H9 (cell line): ENCODE measurements around the gene PLXNA2. TPM values are rescaled to one million over a fixed set of nuclear protein-coding genes. Genes with fewer than 3 reads are reported as not detected.

Source experiments
- DNase-seq: peaks from one replicate; pipeline ENCODE4 v3.0.0-alpha.2; 2017
- H2AFZ ChIP-seq: one replicate; pipeline ENCODE4 v1.6.1; 2013; ENCODE audit warnings: mild to moderate bottlenecking, low read length, control low read depth, moderate library complexity
- H2AK5ac ChIP-seq: 2 replicates; pipeline ENCODE4 v1.6.1; 2013; ENCODE audit warnings: low read length, control low read depth, mixed read lengths; ENCODE audit not compliant: insufficient read length
- H2BK120ac ChIP-seq: one replicate; pipeline ENCODE4 v1.6.1; 2013; ENCODE audit warnings: low read depth, mild to moderate bottlenecking, low read length, control low read depth, inconsistent platforms; ENCODE audit not compliant: poor library complexity, severe bottlenecking
- H2BK12ac ChIP-seq: 2 replicates; pipeline ENCODE4 v1.6.1; 2013; ENCODE audit warnings: low read length, control low read depth, mixed read lengths, low read depth; ENCODE audit not compliant: insufficient read length
- H2BK15ac ChIP-seq: 2 replicates; pipeline ENCODE4 v1.6.1; 2013; ENCODE audit warnings: low read depth, low read length, control low read depth
- H2BK20ac ChIP-seq: one replicate; pipeline ENCODE4 v1.6.1; 2013; ENCODE audit warnings: low read depth, mild to moderate bottlenecking, low read length, control low read depth, inconsistent platforms; ENCODE audit not compliant: poor library complexity, severe bottlenecking
- H2BK5ac ChIP-seq: 2 replicates; pipeline ENCODE4 v1.6.1; 2013; ENCODE audit warnings: low read length, control low read depth, mixed read lengths; ENCODE audit not compliant: insufficient read length
- H3K14ac ChIP-seq: 2 replicates; pipeline ENCODE4 v1.6.1; 2013; ENCODE audit warnings: low read length, control low read depth; ENCODE audit not compliant: insufficient read depth
- H3K18ac ChIP-seq: 2 replicates; pipeline ENCODE4 v1.6.1; 2013; ENCODE audit warnings: low read depth, mild to moderate bottlenecking, mixed read lengths, low read length, control low read depth; ENCODE audit not compliant: insufficient read length
- H3K23ac ChIP-seq: 2 replicates; pipeline ENCODE4 v1.6.1; 2013; ENCODE audit warnings: low read length, control low read depth, mixed read lengths, low read depth; ENCODE audit not compliant: insufficient read length
- H3K23me2 ChIP-seq: 2 replicates; pipeline ENCODE4 v1.6.1; 2013; ENCODE audit warnings: low read depth, mild to moderate bottlenecking, mixed read lengths, low read length, control low read depth; ENCODE audit not compliant: insufficient read length, poor library complexity, severe bottlenecking
- H3K27ac ChIP-seq: 2 replicates; pipeline ENCODE4 v1.5.1; 2013; ENCODE audit warnings: low read length, control low read depth, mixed read lengths, low read depth; ENCODE audit not compliant: insufficient read length
- H3K27me3 ChIP-seq: 2 replicates; pipeline ENCODE4 v1.6.1; 2013; ENCODE audit warnings: low read length, control low read depth, inconsistent platforms; ENCODE audit not compliant: insufficient read depth
- H3K4ac ChIP-seq: 2 replicates; pipeline ENCODE4 v1.6.1; 2013; ENCODE audit warnings: low read depth, mild to moderate bottlenecking, control low read depth, inconsistent platforms, low read length, moderate library complexity
- H3K4me1 ChIP-seq: 2 replicates; pipeline ENCODE4 v1.6.1; 2013; ENCODE audit warnings: low read length, control low read depth, inconsistent platforms; ENCODE audit not compliant: insufficient read depth
- H3K4me2 ChIP-seq: 2 replicates; pipeline ENCODE4 v1.6.1; 2013; ENCODE audit warnings: low read length, control low read depth, mixed read lengths; ENCODE audit not compliant: insufficient read length, insufficient read depth
- H3K56ac ChIP-seq: 2 replicates; pipeline ENCODE4 v1.6.1; 2013; ENCODE audit warnings: low read depth, mild to moderate bottlenecking, mixed read lengths, low read length, control low read depth; ENCODE audit not compliant: insufficient read length
- H3K79me1 ChIP-seq: 2 replicates; pipeline ENCODE4 v1.6.1; 2013; ENCODE audit warnings: low read depth, mild to moderate bottlenecking, moderate library complexity, low read length, control low read depth, inconsistent platforms; ENCODE audit not compliant: insufficient read depth, poor library complexity, severe bottlenecking
- H3K79me2 ChIP-seq: 2 replicates; pipeline ENCODE4 v1.6.1; 2013; ENCODE audit warnings: low read length, control low read depth, inconsistent platforms; ENCODE audit not compliant: insufficient read depth
- H3K9ac ChIP-seq: 2 replicates; pipeline ENCODE4 v1.6.1; 2013; ENCODE audit warnings: low read length, control low read depth, mixed read lengths; ENCODE audit not compliant: insufficient read length; ENCODE audit errors: extremely low read depth
- H3K9me3 ChIP-seq: one replicate; pipeline ENCODE4 v1.6.1; 2013; ENCODE audit warnings: low read depth, low read length, inconsistent platforms; ENCODE audit not compliant: control insufficient read depth
- H3T11ph ChIP-seq: one replicate; pipeline ENCODE4 v1.6.1; 2013; ENCODE audit warnings: mild to moderate bottlenecking, low read length, control low read depth, inconsistent platforms
- H4K20me1 ChIP-seq: one replicate; pipeline ENCODE4 v1.6.1; 2013; ENCODE audit not compliant: control insufficient read depth, insufficient read length, insufficient read depth
- H4K5ac ChIP-seq: 2 replicates; pipeline ENCODE4 v1.6.1; 2013; ENCODE audit warnings: low read depth, mild to moderate bottlenecking, mixed read lengths, low read length, control low read depth; ENCODE audit not compliant: insufficient read length
- H4K8ac ChIP-seq: replicated peaks from 2 replicates; pipeline ENCODE4 v1.6.1; 2013; ENCODE audit warnings: low read length, control low read depth, mixed read lengths, low read depth; ENCODE audit not compliant: insufficient read length
- H4K91ac ChIP-seq: 2 replicates; pipeline ENCODE4 v1.6.1; 2013; ENCODE audit warnings: low read depth, mild to moderate bottlenecking, moderate library complexity, mixed read lengths, low read length, control low read depth; ENCODE audit not compliant: insufficient read length
- H3K27ac Mint-ChIP-seq, 3 experiments: 2 replicates in 2 of 3; 3 replicates in 1 of 3; pipeline ENCODE4 v1.8.0; 2020 to 2021; ENCODE audit warnings: mixed read lengths in 3 of 3, mild to moderate bottlenecking in 1 of 3, moderate library complexity in 1 of 3
- H3K27me3 Mint-ChIP-seq: 2 replicates; pipeline ENCODE4 v1.8.0; 2021; ENCODE audit warnings: low read depth, mild to moderate bottlenecking, moderate library complexity, mixed read lengths
- H3K36me3 Mint-ChIP-seq, 3 experiments: 2 replicates in 2 of 3; 3 replicates in 1 of 3; pipeline ENCODE4 v1.8.0; 2020 to 2021; ENCODE audit warnings: low read depth in 3 of 3, mixed read lengths in 3 of 3; ENCODE audit not compliant: insufficient read depth in 1 of 3
- H3K4me1 Mint-ChIP-seq, 2 experiments: 2 replicates each; pipeline ENCODE4 v1.8.0; 2020; ENCODE audit warnings: mixed read lengths in 2 of 2
- H3K4me3 Mint-ChIP-seq, 2 experiments: 2 replicates in 1 of 2; 3 replicates in 1 of 2; pipeline ENCODE4 v1.8.0; 2020 to 2021; ENCODE audit warnings: mild to moderate bottlenecking in 2 of 2, mixed read lengths in 2 of 2, moderate library complexity in 1 of 2
- H3K9me3 Mint-ChIP-seq, 2 experiments: 2 replicates in 1 of 2; 3 replicates in 1 of 2; pipeline ENCODE4 v1.8.0; 2020; ENCODE audit warnings: mild to moderate bottlenecking in 2 of 2, mixed read lengths in 2 of 2, moderate library complexity in 1 of 2
- CTCF ChIP-seq: fragments of 200-600 bp; sonication (generic); conservative IDR thresholded peaks from 3 replicates; pipeline ENCODE4 v1.8.0; 2021; ENCODE audit warnings: antibody characterized with exemption, mild to moderate bottlenecking
- WGBS: extraction: QIAGEN DNeasy Blood & Tissue Kit; methylation state at CpG from one replicate; pipeline ENCODE4 v1.1.7; 2013; ENCODE audit warnings: missing lambda C conversion rate, low lambda C conversion rate, mixed read lengths; ENCODE audit not compliant: insufficient read length; ENCODE audit errors: extremely low coverage; 5-methylcytosine and 5-hydroxymethylcytosine counted together
- total RNA-seq: library from RNA; stranded (reverse); gene quantifications from 2 replicates; pipeline ENCODE4 v1.2.1, GENCODE V29; 2021

PLXNA2 gene
- total RNA-seq, 1 experiment from 2014 or later, result 0.57 TPM

- Histone ChIP-seq H3K4me1 (peaks cover 3% of the 10 kb centered on the region; the same call in 1 of the 2 replicates), H3K27me3 (no peaks in the 10 kb centered on the region), H3T11ph (no peak overlapping the region), H2BK20ac (no peak overlapping the region), H2BK5ac (no peak overlapping the region), H3K79me1 (no peaks in the 10 kb centered on the region), H3K23ac (no peak overlapping the region), H4K20me1 (no peaks in the 10 kb centered on the region), H3K4ac (no peak overlapping the region), H2AFZ (no peak overlapping the region), H3K14ac (no peak overlapping the region), H2BK12ac (no peak overlapping the region), H3K9me3 (no peaks in the 10 kb centered on the region), H3K23me2 (peaks cover 3% of the 10 kb centered on the region), H2BK15ac (no peak overlapping the region), H3K4me2 (no peak overlapping the region), H4K8ac (no peak overlapping the region), H3K56ac (no peak overlapping the region), H2BK120ac (no peak overlapping the region), H4K5ac (no peak overlapping the region), H2AK5ac (no peak overlapping the region), H3K9ac (no peak overlapping the region), H3K18ac (no peak overlapping the region), H3K79me2 (no peaks in the 10 kb centered on the region), H3K27ac (no peak overlapping the region), H4K91ac (no peak overlapping the region)
- DNase-seq, result no peak
- Mint-ChIP-seq H3K36me3 (no peaks in the 10 kb centered on the region), H3K27me3 (no peaks in the 10 kb centered on the region; the same call in 1 of the 2 replicates), H3K9me3 (no peaks in the 10 kb centered on the region), H3K27ac (peak overlapping the region in 2 of 3 experiments; percentile 19 to 22; a peak in 2 of 7 replicates), H3K4me1 (peaks cover 47 to 61% of the 10 kb centered on the region in 2 experiments), H3K4me3 (no peak overlapping the region)
- WGBS, result no CpG with 5 or more reads among the region's 3 CpGs
- no peak for TF ChIP-seq CTCF
These were observed 67.5 kb downstream of the PLXNA2 start for GRCh38 chr1:208176649-208177048.
